ENCODE data around the gene P3H3.
"Not testable (repeated sequence)": the region's sequence is repeated elsewhere in the genome, so short reads cannot be mapped to it uniquely, and the experiment has no call there.

Gene P3H3

GRCh38 chr12:6884539-6884938 lies 56.3 kb downstream of the P3H3 start:
- DNase-seq (ENCODE audit: low read depth in 2 of 2): no peak
- no peak for TF ChIP-seq CTCF (IDR thresholded peaks at IDR 0.05; ENCODE audit: low read depth, low read length)
- H3K4me3 ChIP-seq (replicated peaks in 1 of 2; ENCODE audit: low read depth in 2 of 2, low read length in 2 of 2): no peak overlapping the region

GRCh38 chr12:6886206-6886999 lies 58.2 kb downstream of the P3H3 start:
- DNase-seq (ENCODE audit: low read depth in 2 of 2); H3K4me3 ChIP-seq (replicated peaks in 1 of 2; ENCODE audit: low read depth in 2 of 2, low read length in 2 of 2): not testable (repeated sequence)

GRCh38 chr12:6887460-6887859 lies 59.3 kb downstream of the P3H3 start:
- DNase-seq (ENCODE audit: low read depth in 2 of 2): no peak

GRCh38 chr12:6888360-6888759 lies 60.2 kb downstream of the P3H3 start:
- no peak for DNase-seq (ENCODE audit: low read depth in 2 of 2)
- no peak overlapping the region for H3K4me3 ChIP-seq (replicated peaks in 1 of 2; ENCODE audit: low read depth in 2 of 2, low read length in 2 of 2)
- TF ChIP-seq CTCF (IDR thresholded peaks at IDR 0.05; ENCODE audit: low read depth, low read length): no peak

More at GRCh38 chr12:6887460-6887859, 59.3 kb downstream of the P3H3 start:
- TF ChIP-seq CTCF (IDR thresholded peaks at IDR 0.05; ENCODE audit: low read depth, low read length): no peak
- H3K4me3 ChIP-seq (replicated peaks in 1 of 2; ENCODE audit: low read depth in 2 of 2, low read length in 2 of 2): no peak overlapping the region

- DNase-seq (ENCODE audit: low read depth in 2 of 2); H3K4me3 ChIP-seq (replicated peaks in 1 of 2; ENCODE audit: low read depth in 2 of 2, low read length in 2 of 2): not testable (repeated sequence)
These were observed 60.6 kb downstream of the P3H3 start for GRCh38 chr12:6888794-6889193.
